Hepatocyte (in vitro differentiated cells): Measurements from ENCODE around the gene NKX3-2.

Experiments
- CTCF ChIP-seq: fragments of 200-600 bp; sonication (generic); IDR thresholded peaks from 2 replicates; pipeline ENCODE4 v1.5.1; 2016; ENCODE audit warnings: antibody characterized with exemption, mild to moderate bottlenecking; ENCODE audit not compliant: poor library complexity
- EZH2 ChIP-seq: fragments of 200-600 bp; sonication (generic); IDR thresholded peaks from 2 replicates; pipeline ENCODE4 v1.6.1; 2016; ENCODE audit warnings: antibody characterized with exemption, mild to moderate bottlenecking, borderline replicate concordance

GRCh38 chr4:13580036-13580435, 35.7 kb upstream of the NKX3-2 start:
- no peak for TF ChIP-seq CTCF
- no peak for TF ChIP-seq EZH2
